Measurements from ENCODE around the gene EXOC3.

DNA sequence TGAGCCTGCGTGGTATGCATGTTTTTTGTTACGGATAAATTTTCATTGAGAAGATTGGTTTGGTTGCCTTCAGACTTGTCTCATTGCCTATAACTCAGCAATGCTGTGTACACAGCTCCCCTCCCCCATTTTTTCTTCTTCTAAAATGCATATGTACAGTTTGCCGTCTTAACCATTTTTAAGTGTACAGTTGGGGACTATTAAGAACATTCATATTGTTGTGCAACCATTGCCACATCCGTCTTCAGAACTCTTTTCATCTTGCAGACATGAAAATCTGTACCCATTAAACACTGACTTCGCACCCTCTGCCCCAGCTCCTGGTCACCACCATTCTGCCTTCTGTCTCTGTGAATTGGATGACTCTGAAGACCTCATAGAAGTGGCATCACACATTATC lies 6.2 kb downstream of the EXOC3 start:
- TF ChIP-seq, protein P1, sequence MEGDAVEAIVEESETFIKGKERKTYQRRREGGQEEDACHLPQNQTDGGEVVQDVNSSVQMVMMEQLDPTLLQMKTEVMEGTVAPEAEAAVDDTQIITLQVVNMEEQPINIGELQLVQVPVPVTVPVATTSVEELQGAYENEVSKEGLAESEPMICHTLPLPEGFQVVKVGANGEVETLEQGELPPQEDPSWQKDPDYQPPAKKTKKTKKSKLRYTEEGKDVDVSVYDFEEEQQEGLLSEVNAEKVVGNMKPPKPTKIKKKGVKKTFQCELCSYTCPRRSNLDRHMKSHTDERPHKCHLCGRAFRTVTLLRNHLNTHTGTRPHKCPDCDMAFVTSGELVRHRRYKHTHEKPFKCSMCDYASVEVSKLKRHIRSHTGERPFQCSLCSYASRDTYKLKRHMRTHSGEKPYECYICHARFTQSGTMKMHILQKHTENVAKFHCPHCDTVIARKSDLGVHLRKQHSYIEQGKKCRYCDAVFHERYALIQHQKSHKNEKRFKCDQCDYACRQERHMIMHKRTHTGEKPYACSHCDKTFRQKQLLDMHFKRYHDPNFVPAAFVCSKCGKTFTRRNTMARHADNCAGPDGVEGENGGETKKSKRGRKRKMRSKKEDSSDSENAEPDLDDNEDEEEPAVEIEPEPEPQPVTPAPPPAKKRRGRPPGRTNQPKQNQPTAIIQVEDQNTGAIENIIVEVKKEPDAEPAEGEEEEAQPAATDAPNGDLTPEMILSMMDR (IDR thresholded peaks at IDR 0.05 in 4 of 5, conservative IDR thresholded peaks at IDR 0.05 in 1 of 5): no peak
- no peak for TF ChIP-seq POLR2A (IDR thresholded peaks at IDR 0.05)

Measured in gastrocnemius medialis (tissue), 4 donors.